Measurements from ENCODE around the gene RNF146.

The RNF146 gene

DNA sequence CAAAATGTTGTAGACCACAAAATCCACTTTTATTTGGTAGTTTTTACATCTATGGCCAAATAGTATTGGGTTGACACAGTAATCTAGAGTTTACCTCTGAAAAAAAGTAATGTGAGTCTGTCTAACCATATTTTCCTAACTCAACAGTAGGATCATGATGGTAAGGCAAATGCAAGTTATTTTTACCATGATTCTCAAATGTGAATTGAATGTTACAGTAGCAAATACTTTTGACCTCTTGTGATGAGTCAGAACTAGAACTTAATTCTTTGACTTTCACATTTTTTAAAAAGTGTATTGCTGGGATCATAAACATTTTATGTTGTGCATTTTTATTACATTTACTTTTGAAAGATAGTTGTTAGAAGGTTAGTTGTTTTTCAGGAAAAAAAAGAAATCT lies 22.0 kb downstream of the RNF146 start:
- TF ChIP-seq ZFX (IDR thresholded peaks at IDR 0.05), result no peak
- TF ChIP-seq, protein P1, sequence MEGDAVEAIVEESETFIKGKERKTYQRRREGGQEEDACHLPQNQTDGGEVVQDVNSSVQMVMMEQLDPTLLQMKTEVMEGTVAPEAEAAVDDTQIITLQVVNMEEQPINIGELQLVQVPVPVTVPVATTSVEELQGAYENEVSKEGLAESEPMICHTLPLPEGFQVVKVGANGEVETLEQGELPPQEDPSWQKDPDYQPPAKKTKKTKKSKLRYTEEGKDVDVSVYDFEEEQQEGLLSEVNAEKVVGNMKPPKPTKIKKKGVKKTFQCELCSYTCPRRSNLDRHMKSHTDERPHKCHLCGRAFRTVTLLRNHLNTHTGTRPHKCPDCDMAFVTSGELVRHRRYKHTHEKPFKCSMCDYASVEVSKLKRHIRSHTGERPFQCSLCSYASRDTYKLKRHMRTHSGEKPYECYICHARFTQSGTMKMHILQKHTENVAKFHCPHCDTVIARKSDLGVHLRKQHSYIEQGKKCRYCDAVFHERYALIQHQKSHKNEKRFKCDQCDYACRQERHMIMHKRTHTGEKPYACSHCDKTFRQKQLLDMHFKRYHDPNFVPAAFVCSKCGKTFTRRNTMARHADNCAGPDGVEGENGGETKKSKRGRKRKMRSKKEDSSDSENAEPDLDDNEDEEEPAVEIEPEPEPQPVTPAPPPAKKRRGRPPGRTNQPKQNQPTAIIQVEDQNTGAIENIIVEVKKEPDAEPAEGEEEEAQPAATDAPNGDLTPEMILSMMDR (conservative IDR thresholded peaks at IDR 0.05), result no peak
- H3K27ac ChIP-seq, result no peak overlapping the region

DNA sequence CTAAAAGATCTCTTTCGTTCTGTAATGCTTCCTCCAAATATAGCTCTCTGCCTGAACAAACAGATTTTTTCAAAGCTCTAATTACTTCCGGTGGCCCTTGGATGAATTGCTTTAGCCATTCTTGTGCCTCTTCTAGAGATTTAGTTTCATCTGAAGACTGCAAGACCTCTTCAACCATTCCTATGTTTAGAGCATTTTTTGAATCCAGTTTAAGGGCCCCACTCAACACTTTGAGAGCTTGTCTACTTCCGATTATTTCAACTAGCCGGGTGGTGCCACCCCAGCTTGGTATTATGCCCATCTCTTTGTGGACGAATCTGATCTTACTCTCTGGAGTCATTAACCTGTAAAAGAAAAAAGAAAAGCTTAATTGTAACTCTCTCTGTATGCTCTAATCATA lies 23.3 kb downstream of the RNF146 start:
- TF ChIP-seq ZFX (IDR thresholded peaks at IDR 0.05), result no peak
- TF ChIP-seq, protein P1 (conservative IDR thresholded peaks at IDR 0.05), result no peak
- H3K27ac ChIP-seq, result no peak overlapping the region

DNA sequence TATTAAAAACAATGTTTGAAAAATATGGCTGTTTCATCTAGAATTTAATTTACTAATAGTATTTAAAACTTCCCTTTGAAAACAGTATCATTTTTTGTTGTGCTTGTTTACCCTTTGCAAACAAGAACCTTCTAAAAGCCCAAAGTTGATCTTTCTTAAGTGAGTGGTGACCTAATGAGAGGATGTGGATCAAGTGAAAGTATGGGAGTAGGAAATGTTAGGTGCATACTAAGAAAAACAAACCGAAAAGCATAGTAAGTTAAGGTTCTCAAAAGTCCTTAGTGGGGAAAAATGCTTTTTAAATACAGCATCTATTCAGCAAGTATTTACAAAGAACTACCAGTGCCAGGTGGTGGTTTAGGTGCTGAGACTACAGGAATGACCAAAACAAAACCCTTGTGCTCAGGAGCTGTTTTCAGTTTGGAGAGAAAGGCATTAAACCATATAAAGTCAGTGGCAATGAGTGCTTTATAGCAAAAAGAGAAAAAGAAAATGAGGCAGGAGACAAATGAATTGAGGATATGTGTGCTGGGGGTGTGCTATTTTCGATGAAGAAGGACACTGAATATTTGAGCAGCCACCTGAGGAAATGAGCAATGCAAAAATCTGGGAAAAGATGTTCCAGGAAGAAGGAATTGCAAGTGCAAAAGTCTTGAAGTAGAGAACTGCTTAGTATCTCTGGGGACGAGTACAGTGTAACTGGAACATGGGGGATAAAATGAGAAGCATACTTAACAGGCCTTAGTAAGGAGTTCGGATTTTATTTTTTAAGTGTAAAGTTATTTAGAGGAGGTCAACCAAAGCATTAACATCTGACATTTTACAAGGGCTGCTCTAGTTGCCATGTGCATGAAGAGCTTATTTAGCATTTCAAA lies 24.0 kb downstream of the RNF146 start:
- no peak overlapping the region for H3K27ac ChIP-seq
- TF ChIP-seq, protein P1 (conservative IDR thresholded peaks at IDR 0.05), result no peak
- TF ChIP-seq ZFX (IDR thresholded peaks at IDR 0.05), result no peak

DNA sequence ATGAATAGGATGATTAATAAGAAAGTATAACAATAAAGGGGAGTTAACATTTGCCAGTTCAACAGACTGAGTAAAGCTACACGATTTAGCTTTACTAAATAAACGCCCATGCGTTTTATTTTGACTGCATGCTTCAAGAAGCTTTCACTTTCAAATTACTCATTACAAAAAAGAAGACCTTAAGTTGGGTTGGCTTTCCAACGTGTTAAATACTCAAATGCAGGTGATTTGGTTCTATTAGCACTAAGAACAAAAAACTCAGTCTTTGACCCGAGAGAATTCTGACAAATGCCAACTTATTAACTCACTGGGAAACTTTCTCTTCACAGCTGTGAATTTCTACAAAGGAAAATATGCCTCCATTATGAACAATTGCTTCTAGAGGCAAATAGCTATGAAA lies 24.8 kb downstream of the RNF146 start:
- TF ChIP-seq, protein P1 (conservative IDR thresholded peaks at IDR 0.05), result no peak
- TF ChIP-seq ZFX (IDR thresholded peaks at IDR 0.05), result no peak
- H3K27ac ChIP-seq, result no peak overlapping the region

DNA sequence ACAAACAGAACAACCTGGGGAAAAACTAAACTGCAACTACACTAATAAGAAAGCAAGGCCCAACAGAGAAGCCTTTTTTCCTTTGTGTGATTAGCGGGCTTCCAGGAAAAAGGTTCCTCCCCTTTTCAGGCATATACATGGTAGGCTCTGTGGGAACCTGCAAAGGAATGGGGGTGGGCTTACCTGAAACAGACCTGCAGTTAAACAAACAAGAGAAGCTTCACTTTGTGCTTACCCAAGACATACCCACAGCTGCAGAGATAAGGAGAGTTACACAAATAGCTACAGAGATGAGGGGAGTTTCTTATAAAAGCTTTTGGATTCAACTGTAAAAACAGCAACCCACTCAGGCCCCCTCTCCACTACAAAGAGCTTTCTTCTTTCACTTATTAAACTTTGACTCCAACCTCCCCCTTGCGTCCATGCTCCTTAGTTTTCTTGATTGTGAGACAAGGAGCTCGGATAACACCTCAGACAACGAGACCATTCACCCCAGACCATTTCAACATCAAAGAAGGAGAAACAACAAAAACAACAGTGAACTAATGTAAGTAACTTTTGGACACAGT lies 30.9 kb downstream of the RNF146 start:
- no peak overlapping the region for H3K27ac ChIP-seq
- TF ChIP-seq, protein P1 (conservative IDR thresholded peaks at IDR 0.05), result no peak
- no peak for TF ChIP-seq ZFX (IDR thresholded peaks at IDR 0.05)

DNA sequence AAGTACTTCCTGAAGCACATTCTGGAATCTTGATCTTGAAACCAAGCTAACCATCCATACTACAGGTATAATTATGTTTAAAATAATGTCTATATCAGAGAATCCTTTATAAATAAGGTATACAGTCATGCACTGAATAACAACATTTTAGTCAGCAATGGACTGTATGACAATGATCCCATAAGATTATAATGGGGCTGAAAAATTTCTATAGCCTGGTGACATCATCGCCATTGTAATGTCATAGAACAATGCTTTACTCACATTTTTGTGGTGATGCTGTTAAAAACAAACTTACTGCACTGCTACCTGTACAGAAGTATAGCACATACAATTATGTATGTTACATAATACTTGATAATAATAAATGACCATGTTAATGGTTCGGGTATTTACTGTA lies 31.8 kb downstream of the RNF146 start:
- no peak overlapping the region for H3K27ac ChIP-seq
- TF ChIP-seq ZFX (IDR thresholded peaks at IDR 0.05), result no peak
- TF ChIP-seq, protein P1 (conservative IDR thresholded peaks at IDR 0.05), result no peak

DNA sequence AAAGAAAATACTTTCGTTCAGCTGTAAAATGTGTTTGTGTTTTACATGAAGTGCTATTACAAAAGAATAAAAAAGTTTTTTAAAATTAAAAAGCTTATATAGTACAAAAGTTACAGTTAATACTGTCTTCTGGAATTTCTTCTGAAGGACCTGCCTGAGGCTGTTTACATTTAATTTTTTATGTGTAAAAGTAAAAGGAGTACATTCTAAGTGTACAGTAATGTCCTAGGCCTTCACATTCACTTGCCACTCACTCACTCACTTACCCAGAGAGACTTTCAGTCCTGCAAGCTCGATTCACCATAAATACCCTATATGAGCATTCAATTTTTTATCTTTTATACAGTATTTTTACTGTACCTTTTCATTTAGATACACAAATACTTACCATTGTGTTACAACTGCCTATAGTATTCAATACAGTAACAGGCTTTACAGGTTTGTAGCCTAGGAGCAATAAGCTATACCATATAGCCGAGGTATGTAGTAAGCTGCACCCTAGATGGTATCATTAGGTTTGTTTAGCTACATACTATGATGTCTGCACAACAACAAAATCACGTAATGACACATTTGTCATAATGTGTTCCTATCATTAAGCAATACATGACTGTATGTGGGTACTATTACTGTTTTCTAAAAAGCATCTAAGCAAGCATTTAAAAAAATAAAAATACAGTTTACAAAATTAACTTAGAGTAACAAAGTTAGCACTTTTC lies 33.0 kb downstream of the RNF146 start:
- TF ChIP-seq ZFX (IDR thresholded peaks at IDR 0.05), result no peak
- TF ChIP-seq, protein P1 (conservative IDR thresholded peaks at IDR 0.05), result no peak
- no peak overlapping the region for H3K27ac ChIP-seq

Measured in C4-2B (cell line).